Articular chondrocyte of knee joint (primary cell): Measurements from ENCODE around the gene PDCD10. TPM values are rescaled to one million over a fixed set of nuclear protein-coding genes. Genes with fewer than 3 reads are reported as not detected.

Source experiments
- small RNA-seq: library from RNA; depleted of rRNA; stranded (forward); fragments of <200 nt; gene quantifications from one replicate; pipeline ENCODE3, GENCODE V24; 2012
- total RNA-seq: library from RNA; depleted of rRNA; stranded (reverse); fragments of >200 nt; gene quantifications from 2 replicates; pipeline ENCODE4 v1.2.3, GENCODE V29; 2012

The PDCD10 gene
- 66.2 and 66.4 TPM in 2 replicates for total RNA-seq

DNA sequence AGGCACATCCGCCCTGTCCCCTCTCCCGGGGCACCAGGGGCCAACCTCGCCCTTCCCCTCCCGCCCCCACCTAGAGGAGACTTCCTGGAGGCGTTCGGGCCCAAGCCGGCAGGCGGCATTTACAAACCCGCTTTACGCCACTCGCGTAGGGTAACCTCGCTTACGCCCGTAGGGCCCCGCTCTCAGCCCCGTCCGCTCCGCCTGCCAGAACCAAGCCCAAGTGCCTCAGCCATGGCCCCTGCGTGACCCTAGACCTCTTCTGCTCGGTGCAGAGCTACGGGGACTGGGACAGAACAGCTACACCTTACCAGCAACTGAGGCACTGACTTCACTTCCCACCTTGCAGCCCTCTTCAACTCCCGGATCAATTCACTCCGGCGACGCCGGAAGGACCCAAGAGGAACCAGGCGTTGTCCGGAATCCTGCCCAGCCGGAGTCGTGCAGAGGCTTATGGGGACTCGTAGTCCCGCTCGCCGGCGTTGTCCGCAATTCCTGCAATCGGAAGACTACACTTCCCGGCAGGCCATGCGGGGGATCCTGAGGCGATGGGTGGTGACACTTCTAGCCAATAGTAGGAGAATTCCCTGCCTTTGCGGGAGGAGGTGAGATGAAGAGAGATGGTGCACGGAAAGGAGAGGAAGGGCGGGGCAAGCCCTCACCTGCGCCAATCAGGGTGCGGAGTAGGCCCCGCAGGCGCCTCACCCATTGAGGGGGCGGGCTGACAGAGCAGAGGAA lies at the start of gene PDCD10:
TSS of gene PDCD10 (minus strand) at position 395 of the 735 bp plus-strand sequence. CDS start 14,735 bp downstream, outside the sequence.

DNA sequence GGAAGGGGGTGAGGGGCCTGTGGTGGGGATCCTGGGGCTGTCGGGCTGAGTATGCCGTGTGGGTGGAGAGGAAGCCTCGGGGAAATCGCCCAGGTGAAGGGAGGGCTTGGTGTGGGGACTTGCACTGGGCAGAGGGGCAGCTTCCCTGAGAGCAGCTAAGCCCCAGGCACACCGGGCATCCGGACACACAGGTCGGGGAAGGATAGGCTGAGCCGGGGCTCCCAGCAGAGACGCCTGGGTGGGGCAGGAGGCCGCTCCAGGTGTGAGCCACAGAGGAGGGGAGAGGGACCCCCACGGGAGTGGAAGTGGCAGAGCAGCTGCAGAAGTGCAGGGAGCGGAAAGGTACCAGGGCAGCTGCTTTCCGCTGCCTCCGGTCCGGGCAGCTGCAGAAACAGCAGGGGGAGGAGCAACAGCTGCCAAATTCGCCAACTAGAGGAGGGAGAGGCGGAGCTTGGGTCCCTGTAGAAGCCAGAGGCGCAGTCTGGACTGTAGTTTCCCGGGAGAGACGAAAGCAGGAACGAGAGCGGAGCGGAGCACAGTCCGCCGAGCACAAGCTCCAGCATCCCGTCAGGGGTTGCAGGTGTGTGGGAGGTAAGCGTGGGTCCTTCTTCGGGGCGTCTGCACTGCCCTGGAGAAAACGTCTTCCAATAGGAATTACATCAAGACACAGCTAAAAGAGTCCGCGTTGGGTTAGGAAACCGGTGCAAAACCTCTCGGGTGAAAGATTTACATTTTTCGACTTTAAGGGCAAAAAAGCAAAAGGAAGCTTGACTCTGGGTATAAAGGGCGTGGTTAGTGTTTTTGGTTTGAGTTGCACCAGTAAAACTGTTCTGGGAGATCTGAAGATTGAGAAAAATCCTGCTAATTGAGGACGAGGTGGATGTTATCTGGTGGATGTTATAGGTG lies 794 bp upstream of the PDCD10 start, which contains the start of gene SERPINI1:
TSS of gene SERPINI1 (plus strand) at position 489 of the 906 bp plus-strand sequence. CDS start 53,408 bp downstream, outside the sequence.

DNA sequence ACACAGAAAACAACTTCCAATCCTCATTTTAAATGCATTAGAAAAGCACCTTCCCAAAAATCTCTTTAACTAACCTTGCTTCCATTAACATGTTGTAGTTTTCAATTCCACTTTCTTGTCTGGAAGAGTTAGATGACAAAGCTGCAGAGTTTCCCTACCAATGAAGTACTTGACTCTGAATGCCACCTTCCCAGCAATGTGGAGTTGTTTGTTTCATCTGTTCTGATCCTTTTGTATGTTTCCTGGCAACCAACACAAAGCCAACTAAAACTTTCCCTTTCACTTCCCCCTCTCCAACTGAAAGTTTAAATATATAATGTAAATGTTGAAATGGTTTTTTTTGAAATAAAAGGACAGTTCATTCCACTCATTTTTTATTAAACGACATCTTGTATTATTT lies 80.9 kb downstream of the PDCD10 start, which contains the start of gene WDR49:
TSS of gene WDR49 (minus strand) at position 183 of the 400 bp plus-strand sequence. CDS start 517 bp downstream, outside the sequence.

Small RNA genes within 50 kb of the gene (small RNA-seq; reads per million reads assigned to genes)
- gene HMGN1P8: not detected

Other genes starting within 250 kb of the PDCD10 start
- gene WDR49, start 81.0 kb downstream of the PDCD10 start, total RNA-seq: 0.26 and 0.65 TPM in 2 replicates
- gene SERPINI1, start 829 bp upstream of the PDCD10 start, total RNA-seq: 10.3 and 11.1 TPM in 2 replicates